GM19372 (cell line): ENCODE measurements around the gene NCAM1.
"Not testable (repeated sequence)": the region's sequence is repeated elsewhere in the genome, so short reads cannot be mapped to it uniquely, and the experiment has no call there.

Experiments
- ATAC-seq: cut with Tn5 transposase; IDR thresholded peaks from one replicate; pipeline ENCODE4 v1.9.1; 2021; ENCODE audit warnings: mild to moderate bottlenecking, low read depth, moderate library complexity; ENCODE audit not compliant: unreplicated experiment

Gene NCAM1

GRCh38 chr11:113289431-113290187 lies 328.4 kb downstream of the NCAM1 start:
- peak; percentile 83 for ATAC-seq

GRCh38 chr11:113293936-113294335 lies 332.7 kb downstream of the NCAM1 start:
- no peak for ATAC-seq

- ATAC-seq, result no peak
Observed at GRCh38 chr11:113295993-113296392, 334.8 kb downstream of the NCAM1 start.

GRCh38 chr11:113296447-113297205 lies 335.4 kb downstream of the NCAM1 start:
- no peak for ATAC-seq

GRCh38 chr11:113298496-113298895 lies 337.3 kb downstream of the NCAM1 start:
- ATAC-seq, result not testable (repeated sequence)

GRCh38 chr11:113304916-113305315 lies 343.7 kb downstream of the NCAM1 start:
- no peak for ATAC-seq

- ATAC-seq, result peak; percentile 75
Observed at GRCh38 chr11:113305440-113306336, 344.5 kb downstream of the NCAM1 start.

GRCh38 chr11:113308601-113309000 lies 347.4 kb downstream of the NCAM1 start:
- no peak for ATAC-seq

GRCh38 chr11:113311536-113311935 lies 350.3 kb downstream of the NCAM1 start:
- ATAC-seq, result no peak

- ATAC-seq, result no peak
Observed at GRCh38 chr11:113313601-113314000, 352.4 kb downstream of the NCAM1 start.

- no peak for ATAC-seq
Observed at GRCh38 chr11:113314065-113314388, 352.8 kb downstream of the NCAM1 start.

- ATAC-seq, result peak; percentile 95
Observed at GRCh38 chr11:113314389-113315301, 353.4 kb downstream of the NCAM1 start, which contains the start of gene TTC12. Gene TTC12 (plus strand): TSS chr11:113314583. CDS start chr11:113316258, 1,675 bp downstream.

- no peak for ATAC-seq
Observed at GRCh38 chr11:113315811-113316210, 354.6 kb downstream of the NCAM1 start.

GRCh38 chr11:113316256-113316655 lies 355.0 kb downstream of the NCAM1 start:
- no peak for ATAC-seq

- ATAC-seq, result no peak
Observed at GRCh38 chr11:113317339-113317738, 356.1 kb downstream of the NCAM1 start.

- ATAC-seq, result no peak
Observed at GRCh38 chr11:113319085-113319484, 357.9 kb downstream of the NCAM1 start.

GRCh38 chr11:113322158-113322557 lies 360.9 kb downstream of the NCAM1 start:
- ATAC-seq, result no peak

- ATAC-seq, result no peak
Observed at GRCh38 chr11:113324250-113324649, 363.0 kb downstream of the NCAM1 start.
